Effector CD4-positive, alpha-beta T cell (primary cell): ENCODE measurements around the gene DHX32.
"Not testable (repeated sequence)": the region's sequence is repeated elsewhere in the genome, so short reads cannot be mapped to it uniquely, and the experiment has no call there.

Experiments
- DNase-seq: peaks from one replicate; pipeline ENCODE4 v3.0.0-alpha.2; 2020

Gene DHX32

DNA sequence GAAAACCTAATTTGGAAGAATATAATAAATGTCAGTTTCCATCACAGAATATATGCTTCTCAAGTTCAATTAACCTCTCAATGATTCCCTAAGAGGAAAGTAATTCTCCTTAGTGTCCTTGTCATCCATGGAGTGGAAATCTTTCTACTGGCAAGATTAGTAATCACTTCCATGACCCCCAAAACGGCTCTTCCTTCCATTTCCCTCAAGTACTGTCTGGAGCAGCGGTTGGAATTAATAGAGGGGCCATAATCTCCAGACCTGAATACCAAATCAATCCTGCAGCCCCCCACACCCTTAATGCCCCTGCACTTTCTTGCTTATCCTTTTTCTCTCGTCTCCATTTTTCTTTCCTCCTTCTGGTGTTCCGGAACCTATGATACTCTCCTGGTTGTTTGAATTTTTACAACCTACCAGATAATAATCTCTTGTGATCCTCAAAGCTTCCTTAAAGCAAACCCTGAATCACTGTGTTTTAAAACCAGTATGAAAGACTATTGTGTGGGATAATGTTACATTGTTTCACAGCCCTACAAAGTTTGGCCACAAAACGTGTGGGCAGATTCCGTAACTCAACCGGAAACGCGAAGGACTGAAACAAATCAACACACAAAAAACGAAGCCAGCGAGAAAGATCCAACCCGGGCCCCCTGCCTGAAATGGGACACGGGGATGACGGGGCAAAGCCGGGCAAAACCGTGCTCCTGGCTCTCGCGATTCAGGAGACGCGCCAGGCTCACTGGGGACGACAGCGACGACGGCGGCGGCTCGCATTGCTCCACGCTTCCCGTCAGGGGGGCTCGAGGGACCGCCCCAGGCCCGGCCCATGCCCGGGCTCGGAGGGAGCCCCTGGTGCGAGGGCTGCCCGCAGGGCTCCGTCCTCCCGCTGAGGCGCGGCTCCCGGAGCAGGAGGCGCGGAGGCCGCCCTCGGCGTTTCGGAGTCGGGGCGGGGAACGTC, 14.3 kb upstream of the DHX32 start:
- DNase-seq = peak; percentile 16

DNA sequence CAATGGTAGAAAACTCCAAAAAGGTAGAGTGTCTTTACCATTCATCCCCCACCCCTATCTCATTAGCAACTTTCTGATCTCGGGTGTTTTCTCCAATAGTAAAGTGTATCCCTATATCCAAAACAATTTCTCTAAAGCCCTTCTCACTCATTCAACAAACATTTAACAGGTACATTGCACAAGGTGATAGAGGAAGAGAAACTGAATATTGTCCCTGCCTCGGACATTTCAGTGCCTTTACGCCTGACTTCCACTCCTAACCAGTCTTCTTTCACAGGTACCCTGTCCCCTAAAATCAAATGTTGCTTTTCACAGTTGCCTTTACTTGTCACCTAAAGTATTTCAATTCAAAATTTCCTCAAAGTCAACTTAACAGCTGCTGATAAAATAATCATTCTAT, 13.1 kb upstream of the DHX32 start:
- not testable (repeated sequence) for DNase-seq

DNA sequence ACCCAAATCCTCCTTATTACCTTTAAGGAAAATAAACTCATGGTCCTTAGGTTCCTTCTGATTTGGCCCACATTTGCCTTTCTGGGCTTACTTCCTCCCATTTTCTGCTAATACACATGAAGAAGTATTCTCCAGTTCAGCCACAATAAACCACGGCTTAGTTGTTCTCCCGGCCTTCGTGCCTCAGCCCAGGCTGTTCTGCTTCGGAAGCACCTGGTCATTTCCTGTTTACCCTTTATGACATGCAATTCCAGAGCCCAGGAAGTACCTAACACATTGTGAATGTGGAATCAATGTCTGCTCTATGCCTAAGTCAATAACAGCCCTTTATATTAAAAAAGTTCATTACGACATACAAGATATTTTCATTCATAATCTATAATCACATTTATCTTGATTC, 11.3 kb upstream of the DHX32 start:
- not testable (repeated sequence) for DNase-seq

DNA sequence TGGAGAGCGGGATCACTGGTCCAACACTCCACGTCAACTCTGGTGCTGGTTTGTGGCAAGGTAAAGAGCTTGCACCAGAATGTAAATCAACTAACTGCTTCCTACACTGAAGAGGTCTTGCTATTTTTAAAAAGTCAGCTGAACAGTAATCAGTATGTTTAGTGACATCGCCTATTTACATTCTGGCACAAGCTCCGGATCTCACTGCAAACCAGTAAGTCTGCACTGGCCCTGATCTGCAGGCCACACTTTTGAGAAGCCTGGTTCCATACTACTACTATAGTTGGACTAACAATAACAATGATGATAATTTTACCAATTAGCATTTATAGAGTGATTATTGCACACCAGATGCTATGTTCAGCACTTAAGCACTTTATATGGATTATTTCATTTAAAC, 8.3 kb upstream of the DHX32 start:
- not testable (repeated sequence) for DNase-seq

DNA sequence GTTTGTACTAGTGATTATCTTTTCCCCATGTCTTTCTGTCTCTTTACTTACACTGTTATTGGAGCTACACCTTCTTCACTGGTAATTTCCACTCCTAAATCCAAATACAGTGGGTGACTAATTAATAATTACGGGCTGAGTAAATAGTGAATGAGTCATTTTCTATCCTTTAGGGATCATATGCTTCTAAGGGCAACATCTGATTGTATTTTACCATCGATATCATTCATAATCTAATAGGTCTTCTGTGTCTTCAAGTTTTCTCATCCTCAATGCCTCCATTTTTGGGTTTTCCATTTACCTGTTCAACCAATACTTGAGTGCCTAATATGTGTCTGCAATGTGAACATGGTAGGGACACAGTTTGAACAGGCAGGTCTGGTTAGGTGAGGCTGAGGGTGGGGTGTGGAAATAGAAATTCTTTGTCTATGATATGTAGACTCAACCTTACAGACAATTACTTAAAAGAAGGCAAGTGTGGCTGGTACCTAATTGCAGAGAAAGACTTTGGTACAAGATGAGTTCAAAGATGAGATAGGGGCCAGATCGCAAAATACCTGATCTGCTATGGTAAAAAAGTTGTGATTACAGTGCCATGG, 5.9 kb upstream of the DHX32 start:
- no peak for DNase-seq

DNA sequence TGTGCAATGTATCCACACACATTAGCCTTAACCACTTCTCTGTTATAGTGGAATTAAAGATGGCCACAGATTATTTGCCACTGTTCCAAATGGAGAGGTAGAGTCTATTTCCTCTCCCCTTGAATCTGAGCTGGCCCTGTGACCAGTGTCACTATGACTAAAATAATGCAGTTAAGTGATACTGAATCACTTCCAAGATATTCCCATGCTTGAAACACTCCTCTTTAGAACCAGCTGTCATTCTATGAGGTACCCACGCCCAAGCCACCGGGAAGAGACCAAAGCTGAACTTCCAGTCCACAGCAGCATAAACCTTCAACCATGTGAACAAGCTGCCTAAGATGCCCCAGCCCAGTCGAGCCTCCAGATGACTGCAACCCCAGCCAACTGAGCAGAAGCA, 2.1 kb upstream of the DHX32 start:
- DNase-seq = no peak

DNA sequence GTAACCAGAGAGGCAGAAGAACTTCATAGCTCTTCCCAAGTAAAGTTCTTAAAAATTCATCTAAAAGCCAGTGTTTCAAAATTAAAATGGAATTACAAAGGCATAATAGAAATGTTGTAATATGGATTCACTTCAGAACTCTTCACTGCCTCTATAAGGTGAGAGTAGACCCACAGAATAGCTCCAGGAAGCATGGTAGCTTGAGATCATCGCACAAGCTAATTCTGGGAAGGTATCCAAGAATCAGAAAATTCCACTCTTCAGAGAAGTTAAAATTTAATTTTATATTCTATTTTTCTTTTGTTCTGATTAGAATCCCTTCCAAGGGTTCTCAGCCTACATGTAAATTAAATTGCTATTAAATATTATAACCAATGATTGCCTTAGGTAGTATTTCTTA, 1.5 kb upstream of the DHX32 start:
- DNase-seq = no peak

DNA sequence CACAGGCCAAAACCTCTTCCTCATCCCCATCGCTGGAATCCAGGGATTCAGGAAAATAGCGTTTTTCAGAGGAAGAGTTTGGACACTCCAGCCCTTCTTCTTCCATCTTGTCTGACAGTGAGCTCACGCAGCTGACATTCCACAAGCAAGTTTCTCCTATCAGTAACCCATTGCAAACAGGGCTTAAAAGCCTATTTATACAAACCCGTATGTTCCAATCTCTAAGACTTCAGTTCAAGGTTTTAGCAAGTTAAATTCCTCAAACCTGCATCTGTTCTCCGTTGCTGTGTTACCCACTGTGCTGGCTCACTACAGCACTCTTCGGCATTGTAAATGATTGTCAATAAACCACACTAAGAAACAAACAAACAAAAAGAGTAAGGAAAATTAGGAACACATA, 373 bp downstream of the DHX32 start:
- no peak for DNase-seq

DNA sequence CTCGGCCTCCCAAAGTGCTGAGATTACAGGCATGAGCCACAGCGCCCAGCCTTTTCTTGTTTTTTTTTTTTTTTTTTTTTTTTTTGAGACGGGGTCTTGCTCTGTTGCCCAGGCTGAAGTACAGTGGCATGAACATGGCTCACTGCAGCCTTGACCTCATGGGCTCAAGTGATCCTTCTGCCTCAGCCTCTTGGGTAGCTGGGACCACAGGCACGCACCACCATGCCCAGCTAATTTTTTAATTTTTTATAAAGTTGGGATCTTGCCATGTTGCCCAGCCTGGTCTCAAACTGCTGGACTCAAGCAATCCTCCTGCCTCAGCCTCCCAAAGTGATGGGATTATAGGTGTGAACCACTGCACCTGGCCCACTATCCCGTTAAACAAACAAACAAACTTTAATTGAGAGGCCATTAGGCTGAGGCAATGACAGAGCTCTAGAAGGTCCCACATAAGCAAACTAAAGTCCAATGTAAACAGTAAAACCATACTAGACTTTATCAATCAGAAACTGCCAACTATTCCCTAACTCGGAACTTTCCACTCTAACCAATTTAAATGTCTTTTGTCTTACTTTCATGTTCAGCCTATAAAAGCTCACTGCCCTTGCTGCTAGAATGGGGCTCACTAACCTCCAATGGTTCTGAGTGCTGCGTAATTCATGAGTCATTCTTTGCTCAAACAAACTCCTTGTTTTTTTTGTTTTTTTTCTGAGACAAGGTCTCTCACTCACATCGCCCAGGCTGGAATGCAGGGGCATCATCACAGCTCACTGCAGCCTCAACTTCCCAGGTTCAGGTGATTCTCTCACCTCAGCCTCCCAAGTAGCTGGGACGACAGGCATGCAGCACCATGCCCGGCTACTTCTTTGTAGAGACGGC, 1.9 kb downstream of the DHX32 start:
- no peak for DNase-seq

DNA sequence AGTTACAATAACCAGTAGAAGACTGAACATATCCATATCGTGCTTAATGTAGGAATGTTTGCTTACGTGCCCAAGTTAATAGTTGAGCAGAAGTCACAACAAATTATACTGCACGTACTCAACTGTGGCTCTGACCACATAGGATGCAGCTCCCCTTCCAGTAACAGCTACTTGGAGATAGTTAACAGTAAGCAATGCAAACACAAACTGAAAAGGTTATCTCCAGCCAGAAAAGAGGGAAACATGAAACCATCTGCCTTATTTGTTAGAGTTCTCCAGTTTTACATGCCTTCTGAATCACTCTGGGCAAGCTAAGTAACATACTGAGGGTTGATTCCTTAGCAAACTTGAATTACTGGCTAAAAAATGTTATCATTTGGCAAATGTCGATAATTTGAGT, 9.8 kb downstream of the DHX32 start:
- DNase-seq = no peak

DNA sequence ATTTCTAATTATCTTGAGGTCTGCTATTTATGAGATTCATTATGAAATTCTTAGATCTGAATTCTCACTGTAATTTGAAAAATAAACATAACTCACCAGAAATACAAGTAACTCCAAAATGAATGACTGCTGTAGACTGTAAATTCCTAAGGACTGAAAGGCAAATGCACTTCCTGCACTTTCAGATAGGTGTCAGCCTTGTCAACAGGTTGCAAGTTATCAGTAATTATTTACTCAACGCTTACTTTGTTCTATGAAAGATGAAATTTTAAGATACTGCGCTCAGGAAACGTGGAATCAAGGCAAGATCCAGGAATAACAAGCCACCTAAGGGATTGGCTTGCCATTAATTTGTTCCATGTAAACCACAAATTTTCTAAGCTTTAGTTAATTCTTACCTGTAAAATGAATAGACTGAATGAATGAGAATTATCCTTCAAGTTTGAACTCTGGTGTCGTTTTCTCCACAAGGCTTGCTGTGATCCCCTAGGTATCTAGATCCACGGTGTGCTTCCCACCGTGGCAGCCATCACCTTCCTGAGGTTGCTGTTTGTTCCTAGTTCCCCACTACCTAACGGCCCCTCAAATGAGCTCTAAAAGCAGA, 12.6 kb downstream of the DHX32 start:
- DNase-seq = no peak

DNA sequence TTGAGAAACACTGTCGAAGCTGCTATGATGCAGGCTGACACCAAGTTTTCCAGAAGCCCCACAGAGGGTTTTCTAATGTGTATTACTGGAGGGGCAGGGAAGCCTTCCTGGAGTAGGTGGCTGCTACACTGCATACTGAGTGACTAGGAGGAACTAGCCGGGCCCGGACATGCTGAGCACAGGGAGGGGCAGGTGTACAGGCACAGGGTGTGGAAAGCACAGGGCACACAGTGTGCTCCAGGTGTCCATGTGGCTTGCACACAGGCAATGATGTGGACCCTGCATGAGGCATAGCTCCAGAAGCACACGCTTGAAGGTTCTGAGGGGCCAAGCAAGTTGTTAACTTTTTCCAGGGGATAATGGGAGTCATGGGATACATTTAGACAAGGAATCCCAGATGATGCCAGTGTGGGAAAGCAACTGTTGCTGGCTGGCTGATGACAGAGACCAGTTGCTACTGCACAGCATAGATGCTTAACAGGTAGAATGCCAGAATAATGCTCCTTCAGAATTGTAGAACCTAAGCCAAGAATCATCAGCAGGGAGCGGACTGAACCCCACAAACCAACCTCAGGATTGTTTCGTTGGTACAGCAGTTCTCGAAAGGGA, 14.6 kb downstream of the DHX32 start:
- DNase-seq = no peak

DNA sequence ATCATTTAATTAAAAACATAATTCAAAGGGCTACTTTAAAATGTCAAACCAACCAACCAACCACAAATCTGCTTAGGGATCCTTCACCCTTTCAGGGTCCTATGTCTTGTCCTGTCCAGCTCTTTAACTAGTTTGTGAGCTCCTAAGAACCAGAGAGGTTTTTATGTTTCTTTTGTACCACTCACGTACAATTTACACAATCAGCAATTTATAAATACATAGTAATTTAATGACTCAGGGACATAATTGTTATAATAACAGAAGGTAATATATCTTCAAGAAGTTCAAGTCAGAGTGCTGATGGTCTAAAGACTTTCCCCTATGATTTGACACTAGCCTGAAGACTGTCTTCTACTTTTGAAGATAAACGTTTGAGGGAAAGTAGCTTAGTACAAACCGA, 16.0 kb downstream of the DHX32 start:
- DNase-seq = no peak

DNA sequence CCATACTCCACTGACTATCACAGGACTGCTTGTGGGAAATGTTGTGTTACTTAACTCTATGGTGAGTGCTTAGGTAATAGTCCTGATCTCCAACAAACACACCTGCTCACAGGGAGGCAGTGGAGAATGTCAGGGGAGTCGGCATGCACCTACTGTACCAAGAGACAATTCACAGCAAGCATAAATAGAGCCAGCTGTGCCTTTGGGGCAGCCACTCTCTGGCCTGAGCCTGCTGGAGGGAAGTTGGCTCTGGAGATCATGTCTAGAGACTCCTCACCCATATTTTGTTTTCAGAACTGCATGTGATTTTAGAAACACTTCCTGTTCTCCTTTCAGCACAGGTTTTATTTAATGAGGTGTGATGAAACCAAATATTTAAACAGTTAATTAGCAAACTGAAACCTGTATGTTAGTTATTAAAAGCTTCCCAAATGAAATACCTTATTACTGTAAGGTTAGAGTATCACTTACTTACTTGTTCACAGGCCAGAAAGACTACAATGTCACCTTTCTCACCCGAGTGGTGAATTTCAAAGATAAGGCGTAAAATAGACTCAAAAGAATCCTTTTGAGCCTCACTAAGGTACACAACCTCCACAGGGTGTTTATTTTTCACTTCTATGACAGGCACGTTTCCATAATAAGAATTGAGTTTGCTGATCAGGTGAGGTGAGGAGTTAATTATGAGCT, 21.8 kb downstream of the DHX32 start:
- no peak for DNase-seq

DNA sequence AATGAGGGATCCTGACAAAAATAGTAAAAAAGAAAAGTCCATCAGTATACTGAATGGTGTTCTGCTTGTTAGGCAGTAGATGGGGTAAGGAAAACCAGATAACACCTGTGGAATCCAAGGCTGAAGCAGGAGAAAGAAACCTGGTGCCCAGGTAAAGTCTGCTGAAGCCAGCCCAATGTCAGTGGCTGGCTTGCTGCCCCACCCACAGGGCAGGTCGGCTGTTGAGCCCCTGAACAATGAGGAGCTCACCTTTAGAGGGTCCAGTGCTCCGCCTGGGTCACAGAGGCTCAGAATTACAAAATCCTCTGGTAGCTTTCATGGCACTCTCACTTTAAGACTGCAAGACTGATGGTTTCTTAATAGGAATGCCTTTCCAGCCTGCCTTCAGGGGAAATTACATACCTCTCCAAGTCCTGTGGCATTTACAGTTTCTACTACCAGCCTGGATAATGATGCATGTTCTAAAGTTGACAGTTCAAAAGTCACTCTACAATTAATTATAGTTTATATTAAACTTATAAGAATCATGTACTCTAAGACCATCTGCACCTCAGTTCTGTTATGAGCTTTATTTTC, 23.8 kb downstream of the DHX32 start:
- no peak for DNase-seq

DNA sequence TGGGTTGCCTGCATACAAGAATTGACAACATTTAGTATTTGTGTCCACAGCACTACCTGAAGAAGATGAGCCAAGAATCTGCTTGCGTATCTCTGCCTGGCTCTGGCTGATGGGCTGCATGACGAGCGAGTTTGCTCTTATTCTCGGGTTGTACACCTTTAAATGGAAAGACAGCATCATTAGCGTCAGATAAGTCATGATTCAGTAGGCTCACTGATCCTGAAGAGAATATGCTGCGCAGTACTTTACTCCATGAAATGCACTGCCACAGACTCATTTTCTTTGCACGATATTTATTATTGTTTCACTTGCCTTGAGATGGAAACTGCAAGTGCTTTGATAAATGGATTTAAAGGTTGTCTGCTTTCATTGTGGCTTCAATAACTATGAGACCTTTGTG, 28.6 kb downstream of the DHX32 start:
- no peak for DNase-seq

DNA sequence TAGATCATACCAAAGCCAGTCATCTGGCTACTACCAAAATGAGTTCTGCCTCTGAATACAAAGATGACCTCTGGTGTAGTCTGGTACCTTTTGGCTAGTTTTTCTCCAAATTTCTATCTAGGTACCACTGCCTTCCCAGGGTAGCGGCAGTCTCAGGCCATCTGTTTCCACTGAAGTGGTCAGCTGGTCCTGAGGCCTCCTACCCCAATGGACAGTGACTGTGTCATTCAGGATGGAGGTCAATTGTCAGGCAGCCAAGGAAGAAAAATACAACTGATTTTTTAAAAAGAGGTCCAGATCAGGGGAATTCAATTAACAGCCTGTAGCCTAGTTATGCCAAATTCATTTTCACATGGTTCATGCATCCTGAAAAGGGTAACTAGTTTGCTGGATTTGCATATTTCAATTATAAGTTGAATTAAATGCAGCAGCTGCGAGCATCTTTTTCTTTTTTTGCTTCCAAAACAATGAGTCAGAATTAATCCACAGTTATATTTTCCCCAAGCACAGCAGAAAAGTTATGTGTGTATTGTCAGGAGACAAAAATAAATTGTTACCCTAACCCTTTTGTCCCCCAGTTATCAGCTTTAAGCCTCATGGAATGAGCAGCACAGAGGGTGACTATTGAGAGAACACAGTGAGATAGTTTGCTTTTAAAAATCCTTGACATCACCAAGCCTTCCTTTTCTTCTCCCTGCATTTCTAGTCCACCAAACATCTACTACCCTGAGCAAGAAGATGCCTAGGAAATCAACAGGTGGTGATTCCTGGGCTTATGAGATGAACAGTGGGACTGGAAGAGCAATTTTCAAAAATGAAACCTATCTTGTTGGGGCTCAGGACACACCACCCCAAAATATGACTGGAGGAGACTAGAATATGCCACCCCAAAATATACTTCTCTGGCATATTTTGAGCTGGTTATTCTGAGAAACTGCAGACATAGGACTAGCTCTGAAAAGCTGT, 30.0 kb downstream of the DHX32 start:
- no peak for DNase-seq

DNA sequence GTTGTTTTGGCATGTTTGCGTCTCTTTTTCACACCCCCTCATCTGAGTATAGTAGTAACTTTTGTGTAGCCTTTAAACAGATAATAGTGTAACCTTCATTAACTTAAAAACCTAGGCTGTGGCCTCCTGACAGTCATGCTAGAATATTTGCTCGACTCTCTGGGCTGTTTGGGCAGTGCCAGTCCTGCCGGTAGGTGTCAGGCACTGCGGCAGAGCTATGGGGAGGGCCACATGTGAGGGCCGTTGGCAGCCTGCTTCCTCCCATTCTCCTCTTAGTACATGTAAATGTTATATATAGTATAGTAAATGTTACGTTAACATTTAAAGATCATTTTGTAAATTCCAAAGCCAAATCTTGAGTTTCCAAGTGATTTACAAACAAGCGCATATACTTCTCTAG, 31.6 kb downstream of the DHX32 start:
- no peak for DNase-seq

DNA sequence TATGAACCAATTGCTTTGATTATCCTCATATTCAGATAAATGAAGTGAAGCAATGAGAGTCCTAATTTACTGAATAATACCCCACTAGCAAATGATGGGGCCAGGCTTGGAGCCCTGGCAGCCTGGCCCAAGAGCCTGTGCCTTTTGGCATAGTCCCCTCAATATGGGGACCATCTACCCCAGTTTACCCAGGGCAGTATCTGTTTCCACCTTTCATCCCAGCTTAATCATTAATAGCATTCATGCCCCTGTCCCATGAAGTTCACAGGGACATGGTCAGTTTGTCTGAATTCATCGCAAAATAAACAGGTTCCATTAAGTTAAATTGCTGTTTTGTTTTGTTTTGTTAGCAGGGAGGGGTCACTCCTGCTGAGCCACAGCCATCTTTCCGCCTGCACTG, 32.2 kb downstream of the DHX32 start:
- DNase-seq = no peak

DNA sequence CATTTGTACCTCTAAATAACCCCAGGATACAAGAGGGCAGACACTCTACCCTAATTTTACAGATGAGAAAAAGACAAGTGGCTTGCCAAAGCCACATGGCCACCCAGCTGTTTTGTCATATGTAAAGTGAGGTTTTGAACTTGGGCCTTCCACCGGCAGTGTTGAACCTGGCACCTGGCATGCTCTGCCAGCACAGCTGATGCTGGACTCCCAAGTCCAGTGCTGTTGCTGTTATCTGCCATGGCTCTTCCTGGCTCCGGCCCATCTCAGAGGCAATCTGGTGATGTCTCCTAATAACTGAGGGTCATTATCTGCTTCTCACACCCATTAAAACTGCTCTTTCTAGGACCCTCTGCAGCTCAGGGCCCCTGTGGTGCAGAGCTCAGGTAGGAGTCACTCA, 32.7 kb downstream of the DHX32 start:
- DNase-seq = no peak
